Pancreas (tissue), 10 donors: ENCODE results near the gene IL12RB2. TPM values are rescaled to one million over a fixed set of nuclear protein-coding genes. Genes with fewer than 3 reads are reported as not detected.

Experiments
- ATAC-seq, 4 donors: fragments of 200-7000 bp; cut with Tn5 transposase; one replicate each; pipeline versions ENCODE4 v1.8.0 to v1.9.1; 2020; ENCODE audit warnings: mild to moderate bottlenecking in 4 of 4, moderate library complexity in 4 of 4
- DNase-seq, 6 donors: peaks; one replicate each; pipeline ENCODE4 v3.0.0-alpha.2; 2020
- FAIRE-seq: peaks from 2 replicates; lab custom pipeline; 2012; peaks lifted over from hg19 to GRCh38; lab: Jason Lieb, UNC
- H3K27ac ChIP-seq, 4 donors: fragments of 200-600 bp; sonication (generic); 1 replicate in 3 of 4; 2 replicates in 1 of 4; pipeline versions ENCODE4 v1.5.0 to v1.8.0; 2020
- H3K27me3 ChIP-seq, 4 donors: fragments of 200-600 bp; one replicate each; pipeline ENCODE4 v1.8.0; 2021
- H3K36me3 ChIP-seq, 3 donors: fragments of 200-600 bp; sonication (generic) in 1 of 3; one replicate each; pipeline versions ENCODE4 v1.5.0 to v1.8.0; 2020 to 2021
- H3K4me1 ChIP-seq, 3 donors: fragments of 200-600 bp; one replicate each; pipeline ENCODE4 v1.8.0; 2021
- H3K4me3 ChIP-seq, 4 donors: fragments of 200-600 bp; sonication (generic) in 2 of 4; one replicate each; pipeline versions ENCODE4 v1.5.0 to v1.8.0; 2020 to 2021
- H3K9me3 ChIP-seq, 4 donors: fragments of 200-600 bp; one replicate each; pipeline ENCODE4 v1.8.0; 2021
- CTCF ChIP-seq, 4 donors: fragments of 200-600 bp; sonication (generic) in 3 of 4; IDR thresholded peaks; one replicate each; pipeline versions ENCODE4 v1.5.0 to v1.8.0; 2021; ENCODE audit warnings: antibody characterized with exemption in 4 of 4
- WGBS, 2 donors: extraction: QIAGEN DNeasy Blood & Tissue Kit; methylation state at CpG; one replicate each; pipeline ENCODE4 v1.1.7; 2013; 5-methylcytosine and 5-hydroxymethylcytosine counted together
- intact Hi-C, 3 donors: fragments of 100-400 bp; cut with DNase I; formaldehyde crosslinking; loops; one replicate each; pipeline versions ENCODE4 v1.11.1 to v1.14.2; 2022
- polyA plus RNA-seq, 2 donors: library from polyadenylated mRNA; stranded (reverse); fragments of 200-250 nt; gene quantifications; one replicate each; pipeline ENCODE4 v1.2.3, GENCODE V29; 2013
- total RNA-seq, 6 donors: library from RNA; stranded (reverse); fragmentation: NEBNext Ultra II Directional in 4 of 6; extraction: Animal tissue kit (Norgen Biotek cat#: 25700) in 4 of 6; gene quantifications; one replicate each; pipeline versions ENCODE4 v1.2.1 to v1.2.4, GENCODE V29; 2021 to 2023
- donor health status: healthy with polysubstance abuse.
- donor health status: DM: no; HTN: no; CAD: no; lungs with moderate emphysema.
- donor health status: DM: no; HTN: no; CAD: no.
- donor health status: control.
- donor health status: control.
- donor health status: Bipolar disorder and iron deficiency.
- donor health status: DM: yes; HTN: yes; CAD: no.
- donor health status: DM: no; HTN: no; CAD: no.
- donor health status: DM: no; HTN: no; CAD: no.
- donor health status: DM: yes; HTN: yes; CAD: no.

IL12RB2 gene
- total and polyA plus RNA-seq, 8 donors = 0.65 to 5.0 (median 2.7) TPM

GRCh38 chr1:67264899-67265298 is 42.8 kb upstream of the IL12RB2 start:
- 71 to 75% methylated on average over 3 of the region's 3 CpGs for WGBS, 2 donors
- H3K27me3 ChIP-seq = no peaks in the 10 kb centered on the region
- no peaks in the 10 kb centered on the region for H3K36me3 ChIP-seq
- H3K4me3 ChIP-seq = no peak overlapping the region
- intact Hi-C loops = no loop called here
- FAIRE-seq = no peak
- ATAC-seq = no peak
- no peak overlapping the region for H3K27ac ChIP-seq
- no peak for TF ChIP-seq CTCF (IDR thresholded peaks at IDR 0.05)
- DNase-seq = no peak
- H3K4me1 ChIP-seq = no peaks in the 10 kb centered on the region
- no peaks in the 10 kb centered on the region for H3K9me3 ChIP-seq

- intact Hi-C loops = no loop called here
- Histone ChIP-seq H3K4me3 (no peak overlapping the region), H3K36me3 (no peaks in the 10 kb centered on the region), H3K27ac (no peak overlapping the region), H3K4me1 (no peaks in the 10 kb centered on the region), H3K9me3 (no peaks in the 10 kb centered on the region), H3K27me3 (no peaks in the 10 kb centered on the region)
- 83 to 90% methylated on average over 3 of the region's 3 CpGs for WGBS, 2 donors
- DNase-seq (no peak), FAIRE-seq (no peak), ATAC-seq (no peak)
- no peak for TF ChIP-seq CTCF (IDR thresholded peaks at IDR 0.05)
Observed at GRCh38 chr1:67269061-67269460, 38.6 kb upstream of the IL12RB2 start.

GRCh38 chr1:67270541-67270940 is 37.1 kb upstream of the IL12RB2 start:
- WGBS, 2 donors = 86% methylated on average over 3 of the region's 3 CpGs
- Histone ChIP-seq H3K4me1 (no peaks in the 10 kb centered on the region), H3K27me3 (no peaks in the 10 kb centered on the region), H3K4me3 (no peak overlapping the region), H3K36me3 (no peaks in the 10 kb centered on the region), H3K9me3 (no peaks in the 10 kb centered on the region), H3K27ac (no peak overlapping the region)
- FAIRE-seq (no peak), DNase-seq (no peak), ATAC-seq (no peak)
- intact Hi-C loops = no loop called here
- no peak for TF ChIP-seq CTCF (IDR thresholded peaks at IDR 0.05)

- TF ChIP-seq CTCF (IDR thresholded peaks at IDR 0.05) = no peak
- FAIRE-seq (no peak), ATAC-seq (no peak), DNase-seq (no peak)
- Histone ChIP-seq H3K9me3 (no peaks in the 10 kb centered on the region), H3K27me3 (no peaks in the 10 kb centered on the region), H3K4me1 (no peaks in the 10 kb centered on the region), H3K4me3 (no peak overlapping the region), H3K36me3 (no peaks in the 10 kb centered on the region), H3K27ac (no peak overlapping the region)
- intact Hi-C loops = no loop called here
- WGBS, 2 donors = 85 to 87% methylated on average over 4 of the region's 4 CpGs
Observed at GRCh38 chr1:67273591-67273990, 34.1 kb upstream of the IL12RB2 start.

- no peaks in the 10 kb centered on the region for H3K27me3 ChIP-seq
- FAIRE-seq (no peak), DNase-seq (no peak), ATAC-seq (no peak)
- 80 to 82% methylated on average over 5 of the region's 5 CpGs for WGBS, 2 donors
- no peak for TF ChIP-seq CTCF (IDR thresholded peaks at IDR 0.05)
- no peak overlapping the region for H3K27ac ChIP-seq
- H3K36me3 ChIP-seq = no peaks in the 10 kb centered on the region
- intact Hi-C loops = no loop called here
- H3K4me3 ChIP-seq = no peak overlapping the region
- H3K4me1 ChIP-seq = no peaks in the 10 kb centered on the region
- no peaks in the 10 kb centered on the region for H3K9me3 ChIP-seq
Observed at GRCh38 chr1:67274623-67275325, 32.9 kb upstream of the IL12RB2 start.
